ENCODE results near the gene GOLGA2.

GRCh38 chr9:128316421-128316820 lies 40.6 kb upstream of the GOLGA2 start:
- TF ChIP-seq POLR2A (IDR thresholded peaks at IDR 0.05): no peak
- no peak for TF ChIP-seq CTCF (IDR thresholded peaks at IDR 0.05 in 4 of 5, conservative IDR thresholded peaks at IDR 0.05 in 1 of 5)
